Right lobe of liver (tissue), 4 donors: ENCODE data around the gene OSBPL10.

Experiments
- CTCF ChIP-seq, 4 donors: fragments of 200-600 bp in 3 of 4; fragments of 450-650 bp in 1 of 4; IDR thresholded peaks; one replicate each; pipeline versions ENCODE4 v1.5.1 to v1.8.0; 2016 to 2022; ENCODE audit warnings: antibody characterized with exemption in 4 of 4, mild to moderate bottlenecking in 2 of 4
- POLR2A ChIP-seq: fragments of 450-650 bp; IDR thresholded peaks from one replicate; pipeline ENCODE4 v1.6.1; 2017; ENCODE audit warnings: antibody characterized with exemption, mild to moderate bottlenecking
- donor health status: DM: no; HTN: no; CAD: no.
- donor health status: DM: no; HTN: no; CAD: no.
- donor health status: DM: no; HTN: yes; CAD: no.

DNA sequence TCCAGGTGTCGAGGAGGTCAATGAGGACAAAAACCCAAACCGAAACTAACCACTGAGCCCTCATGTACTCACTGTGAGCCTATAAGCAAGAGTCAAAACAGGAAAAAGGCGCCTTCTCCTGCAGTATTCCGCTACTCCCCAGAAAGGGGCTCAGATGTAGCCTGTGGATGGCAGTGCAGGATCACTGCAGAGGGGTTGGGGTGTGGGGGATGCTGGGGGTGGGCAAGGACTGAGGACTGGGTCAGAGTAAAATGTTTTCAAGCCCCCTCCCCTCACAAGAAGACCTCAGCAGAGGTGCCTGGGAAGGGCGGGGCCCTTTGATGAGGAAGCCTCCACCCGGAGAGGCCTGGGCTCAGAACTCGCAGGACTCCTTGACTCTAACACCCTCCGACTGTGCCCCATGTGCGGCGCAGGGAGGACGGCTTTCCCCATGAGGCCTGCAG lies 170.1 kb downstream of the OSBPL10 start:
- TF ChIP-seq CTCF (IDR thresholded peaks at IDR 0.05) (no peak), POLR2A (no peak)
